Kidney glomerular epithelial cell (primary cell): ENCODE data around the gene WRAP73.

Experiments
- DNase-seq: peaks from one replicate; lab custom pipeline; 2025; lab: John Stamatoyannopoulos, UW

Gene WRAP73

DNA sequence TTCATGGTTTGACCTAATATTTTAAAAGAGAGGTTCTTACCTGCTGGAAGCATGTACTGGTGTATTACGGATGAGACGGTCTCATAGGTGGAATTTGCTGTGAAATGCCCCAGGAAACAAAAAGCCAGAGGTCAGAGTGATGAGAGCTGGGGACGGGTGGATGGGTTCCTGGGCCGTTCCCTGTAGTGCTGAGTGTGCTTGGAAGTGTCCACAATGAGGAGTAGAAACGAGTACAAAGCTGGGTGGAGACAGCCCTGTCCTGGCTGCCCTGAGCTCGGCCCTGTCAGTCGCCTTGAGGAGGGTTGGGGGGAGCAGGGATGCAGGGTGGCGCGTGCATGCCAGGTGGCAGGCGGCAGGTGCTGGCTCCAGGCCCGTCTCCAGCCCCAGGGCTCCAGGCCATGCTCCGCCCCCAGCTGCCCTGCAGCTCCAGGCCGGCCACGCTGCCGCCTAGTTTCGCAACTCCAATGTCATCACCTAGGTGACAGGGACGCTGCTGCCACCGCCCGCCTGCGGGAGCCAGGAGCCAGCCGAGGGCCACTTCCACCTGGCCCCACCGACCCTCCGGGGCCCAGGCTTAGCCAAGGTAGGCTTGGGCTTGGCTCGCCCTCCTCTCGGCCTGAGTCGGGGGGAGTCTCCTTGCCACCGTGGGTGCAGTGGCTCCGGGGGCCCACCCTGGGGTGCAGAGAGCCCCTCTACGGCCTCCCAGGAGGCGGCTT lies 18.8 kb upstream of the WRAP73 start:
- DNase-seq: no peak

DNA sequence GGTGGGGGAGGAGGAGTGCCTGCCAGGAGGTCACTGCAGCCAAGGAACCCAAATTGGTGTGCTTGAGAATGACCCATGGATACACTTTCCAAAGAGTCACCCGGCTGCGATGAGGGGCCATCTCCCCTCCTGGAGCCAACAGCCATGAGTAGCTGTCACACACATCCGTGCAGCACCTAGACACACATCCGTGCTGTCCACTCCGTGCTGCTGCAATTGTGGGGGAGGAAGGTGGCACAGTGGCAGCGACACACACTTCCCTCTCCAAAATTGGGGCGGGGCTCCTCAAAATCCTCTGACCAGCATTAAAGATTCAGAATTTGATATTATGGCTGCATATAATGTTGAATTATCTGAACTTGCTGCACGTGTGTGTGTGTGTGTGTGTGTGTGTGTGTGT lies 18.2 kb upstream of the WRAP73 start:
- DNase-seq: no peak

DNA sequence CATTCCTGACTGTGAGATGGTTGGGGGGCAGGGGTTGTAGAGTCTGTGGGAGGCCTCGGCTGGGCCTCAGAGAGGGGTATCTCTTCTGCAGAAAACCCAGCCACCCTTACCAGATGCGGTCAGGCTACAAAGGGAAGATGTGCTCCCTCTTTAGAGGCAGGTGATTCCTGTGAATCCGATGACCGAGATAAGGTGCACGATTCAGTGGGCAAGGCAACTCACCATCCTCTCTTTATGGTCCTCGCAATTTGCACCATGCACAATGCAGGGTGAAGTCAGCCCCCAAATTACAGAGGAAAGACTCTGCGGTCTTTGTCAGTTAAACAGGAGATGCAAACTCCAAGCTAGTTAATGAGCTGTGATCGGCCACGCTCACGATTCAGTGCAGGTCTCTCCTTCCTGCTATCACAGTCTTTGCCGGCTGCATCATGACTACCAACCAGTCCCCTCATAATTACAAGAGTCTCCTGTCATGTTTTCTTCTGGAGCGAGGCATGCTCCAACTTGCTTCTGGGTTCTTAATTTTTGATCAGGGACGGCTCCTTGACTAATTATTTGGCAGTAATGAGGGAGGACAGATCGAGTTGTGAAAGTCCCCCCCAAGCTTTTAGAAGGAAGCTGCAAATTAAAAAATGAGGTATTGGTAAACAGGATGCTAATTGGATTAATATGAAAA lies 14.9 kb upstream of the WRAP73 start:
- DNase-seq: no peak

DNA sequence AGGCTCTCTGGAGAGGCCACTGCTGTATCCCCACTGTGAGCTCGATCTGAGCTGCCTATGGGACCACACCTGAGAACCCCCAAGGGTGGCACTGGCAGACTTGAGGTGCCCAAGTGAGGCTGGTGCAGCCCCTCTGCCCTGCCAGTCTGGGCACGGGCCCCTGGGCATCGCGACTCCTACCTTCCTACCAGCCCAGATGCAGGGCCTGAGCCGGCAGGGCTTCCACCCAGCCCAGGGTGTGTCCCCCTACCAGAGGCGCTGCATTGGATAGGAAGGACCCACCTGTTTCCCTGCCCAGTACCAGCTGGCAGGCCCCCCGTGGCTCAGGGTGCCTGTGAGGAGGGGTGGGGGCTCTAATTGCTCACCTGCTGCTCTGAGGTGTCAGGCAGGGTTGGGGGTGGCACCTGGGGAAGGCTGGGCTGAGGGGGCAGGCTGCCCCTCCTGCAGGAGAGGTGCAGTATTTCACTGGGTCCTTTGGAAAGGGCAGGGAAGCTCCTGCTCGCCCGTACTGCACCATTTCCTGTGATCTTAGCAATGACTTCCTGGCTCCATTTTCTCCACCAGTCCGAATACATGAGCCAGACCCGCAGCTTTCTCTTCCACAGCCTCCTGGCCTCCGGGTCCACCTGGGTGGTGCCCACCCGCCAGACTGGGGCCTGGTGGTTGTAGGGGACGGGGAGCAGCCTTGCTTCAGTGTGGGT lies 14.2 kb upstream of the WRAP73 start:
- DNase-seq: no peak

DNA sequence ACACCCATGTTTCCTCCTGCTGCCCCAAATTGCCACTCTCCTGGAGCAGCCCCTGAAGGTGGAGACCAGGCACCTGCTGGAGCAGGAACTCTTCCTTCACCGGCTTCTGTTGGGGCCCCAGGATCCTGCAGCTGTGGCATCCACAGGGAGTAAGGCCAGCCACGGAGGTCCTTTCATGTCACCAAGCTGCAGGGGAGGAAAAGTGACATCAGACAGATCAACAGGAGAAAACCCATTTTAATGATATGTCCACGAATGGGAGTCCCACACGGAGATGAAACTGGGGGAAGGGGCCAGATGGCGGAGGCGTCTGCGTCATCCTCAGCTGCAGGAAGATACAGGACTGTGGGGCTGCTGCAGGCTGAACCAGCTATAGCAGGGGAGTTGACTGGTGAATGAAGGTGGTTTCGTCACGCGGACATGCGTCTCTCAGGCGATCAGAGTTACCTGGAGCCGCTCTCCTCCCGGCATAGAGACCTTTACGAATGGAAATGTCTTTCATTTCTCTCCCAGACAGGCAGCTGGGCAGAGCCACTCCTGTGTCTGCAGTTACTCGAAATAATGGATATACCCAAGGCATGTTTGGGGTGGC lies 12.3 kb upstream of the WRAP73 start:
- no peak for DNase-seq

DNA sequence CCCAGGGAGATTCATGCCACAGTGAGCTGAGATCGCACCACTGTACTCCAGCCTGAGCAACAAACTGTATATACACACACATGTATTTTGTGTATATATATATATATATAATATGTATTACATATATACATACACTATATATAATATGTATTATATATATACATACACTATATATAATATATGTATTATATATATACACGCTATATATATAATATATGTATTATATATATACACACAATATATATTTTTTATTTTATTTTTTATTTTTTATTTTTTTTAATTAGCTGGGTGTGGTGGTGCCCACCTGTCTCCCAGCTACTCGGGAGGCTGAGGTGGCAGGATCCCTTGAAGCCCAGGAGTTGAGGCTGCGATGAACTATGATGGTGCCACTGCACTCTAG lies 11.7 kb upstream of the WRAP73 start:
- no peak for DNase-seq

DNA sequence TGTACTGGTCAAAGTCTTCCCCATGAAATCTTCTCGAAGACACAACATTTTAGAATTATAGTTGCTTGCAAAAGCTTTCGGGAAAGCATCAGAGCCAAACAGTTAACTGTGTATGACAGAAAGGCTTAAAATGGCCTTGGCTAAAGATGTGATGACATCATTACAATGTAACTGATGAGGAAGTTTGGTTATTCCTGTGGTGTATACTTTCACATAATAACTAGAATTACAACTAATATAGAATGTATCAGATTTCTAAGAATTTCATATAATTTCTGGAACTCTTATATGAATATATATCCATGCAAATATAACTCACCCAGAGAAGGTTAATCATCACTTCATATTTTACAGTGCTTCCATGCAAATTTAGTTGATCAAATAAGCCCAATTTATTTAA lies 10.8 kb upstream of the WRAP73 start:
- no peak for DNase-seq

DNA sequence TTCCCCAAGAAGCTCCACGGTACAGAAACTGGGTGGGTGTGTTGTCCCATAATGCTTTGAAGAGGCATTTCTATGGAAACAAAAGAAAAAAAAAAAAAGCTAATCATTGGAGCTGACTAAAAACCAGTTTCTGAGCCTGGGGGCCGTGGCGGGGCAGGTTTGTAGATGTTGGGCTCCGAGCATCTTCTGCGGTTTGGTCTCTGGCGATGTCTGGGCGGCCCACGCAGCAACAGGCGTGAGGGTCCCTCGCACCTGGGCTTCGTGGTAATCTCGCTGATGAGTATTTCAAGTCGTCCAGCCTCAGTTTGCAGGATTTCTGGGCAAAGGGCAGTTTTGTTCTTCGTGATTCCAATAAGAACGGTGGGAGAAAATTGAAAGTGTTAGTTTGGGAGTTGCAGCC lies 9.2 kb upstream of the WRAP73 start:
- DNase-seq: no peak

DNA sequence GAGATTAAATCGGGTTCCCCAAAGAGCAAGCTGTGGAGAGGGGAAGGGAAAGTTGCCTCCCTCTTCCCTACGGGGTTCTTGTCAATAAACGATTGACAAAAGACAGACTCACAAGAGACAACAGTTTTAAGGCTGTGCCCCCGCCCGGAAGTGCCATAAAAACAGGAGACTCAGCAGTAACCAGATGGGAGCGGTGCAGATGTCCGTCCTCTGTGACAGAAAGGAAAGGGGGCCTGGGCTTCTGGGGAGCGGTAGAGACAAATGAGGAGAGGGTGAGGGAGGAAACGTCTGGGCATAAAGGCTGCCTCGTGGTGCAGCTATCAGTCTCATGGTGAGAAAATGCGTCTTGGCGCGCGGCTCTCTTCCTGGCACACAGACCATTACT lies 8.3 kb upstream of the WRAP73 start:
- no peak for DNase-seq

DNA sequence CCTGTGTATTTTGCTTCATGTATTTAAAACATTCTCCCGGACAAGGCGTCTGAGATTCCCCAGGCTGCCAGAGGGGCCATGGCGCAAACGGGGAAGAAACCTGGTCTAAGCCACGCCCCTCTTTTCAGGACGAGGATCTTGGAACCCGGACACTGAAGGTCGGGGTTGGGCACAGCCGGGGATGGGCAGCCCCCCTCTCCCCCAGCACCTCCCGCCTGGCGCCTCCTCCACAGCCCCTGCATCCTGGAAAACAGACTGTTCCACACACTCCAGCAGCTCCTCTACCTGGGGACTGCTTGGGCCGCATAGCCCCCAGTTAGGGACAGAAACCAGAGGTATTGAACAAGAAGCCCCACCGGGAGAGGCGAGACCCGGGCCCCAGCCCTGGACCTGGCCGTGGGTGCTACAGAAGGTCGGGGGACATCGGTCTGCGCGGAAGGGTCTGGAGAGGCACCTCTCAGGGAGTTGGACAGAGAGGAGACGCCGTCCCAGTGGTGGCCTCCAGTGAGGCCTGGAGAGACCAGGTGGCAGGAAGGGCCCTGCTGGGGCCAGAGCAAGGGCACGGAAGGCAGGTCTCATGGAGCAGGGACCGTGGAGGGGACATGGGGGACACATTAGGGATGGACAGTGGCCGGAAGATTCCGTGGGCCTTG lies 7.8 kb upstream of the WRAP73 start:
- DNase-seq: no peak

DNA sequence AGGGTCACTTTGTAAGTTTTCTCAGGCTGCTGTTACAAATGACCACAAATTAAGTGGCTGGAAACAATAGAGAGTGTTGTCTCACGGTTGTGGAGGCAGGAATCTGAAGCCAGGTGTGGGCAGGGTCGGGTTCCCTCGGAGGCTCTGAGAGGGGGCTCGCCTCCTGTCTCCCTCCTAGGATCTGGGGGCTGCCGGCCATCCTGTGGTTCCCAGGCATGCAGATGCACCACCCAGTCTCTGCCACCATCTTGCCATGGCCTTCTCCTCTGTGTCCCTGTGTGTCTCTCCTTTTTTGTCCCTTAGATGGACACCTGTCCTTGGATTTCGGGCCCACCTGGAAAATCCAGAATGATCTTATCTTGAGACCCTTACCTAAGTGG lies 7.2 kb upstream of the WRAP73 start:
- DNase-seq: no peak

DNA sequence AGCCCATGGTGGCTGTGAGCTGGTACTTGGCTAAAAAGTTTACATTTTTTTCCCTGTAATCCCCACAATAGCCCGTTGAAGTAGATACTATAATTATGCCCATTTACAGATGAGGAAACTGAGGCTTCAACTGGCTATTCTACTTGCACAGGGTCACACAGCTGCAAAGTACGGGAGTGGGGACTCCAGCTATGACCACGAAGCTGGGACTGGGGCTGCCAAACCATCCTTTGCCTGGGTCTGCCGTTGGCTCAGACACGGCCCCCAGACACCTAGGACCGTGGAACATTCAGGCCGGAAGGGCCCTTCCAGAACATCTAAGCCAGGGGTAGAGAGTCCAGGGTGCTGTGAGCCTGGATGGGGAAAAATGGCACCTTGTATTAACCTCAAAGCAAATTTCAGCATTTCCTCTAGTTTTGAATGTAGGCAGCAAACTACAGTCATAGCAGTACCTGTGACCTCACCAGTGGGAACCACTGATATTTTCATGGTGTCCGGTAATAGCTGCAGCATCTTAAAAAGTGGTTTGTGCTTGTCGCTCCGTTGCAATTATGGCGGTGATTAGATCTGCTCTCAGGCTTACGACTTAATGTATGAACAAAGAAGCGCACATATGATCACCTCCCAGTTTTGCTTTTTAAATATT lies 6.7 kb upstream of the WRAP73 start:
- DNase-seq: no peak

DNA sequence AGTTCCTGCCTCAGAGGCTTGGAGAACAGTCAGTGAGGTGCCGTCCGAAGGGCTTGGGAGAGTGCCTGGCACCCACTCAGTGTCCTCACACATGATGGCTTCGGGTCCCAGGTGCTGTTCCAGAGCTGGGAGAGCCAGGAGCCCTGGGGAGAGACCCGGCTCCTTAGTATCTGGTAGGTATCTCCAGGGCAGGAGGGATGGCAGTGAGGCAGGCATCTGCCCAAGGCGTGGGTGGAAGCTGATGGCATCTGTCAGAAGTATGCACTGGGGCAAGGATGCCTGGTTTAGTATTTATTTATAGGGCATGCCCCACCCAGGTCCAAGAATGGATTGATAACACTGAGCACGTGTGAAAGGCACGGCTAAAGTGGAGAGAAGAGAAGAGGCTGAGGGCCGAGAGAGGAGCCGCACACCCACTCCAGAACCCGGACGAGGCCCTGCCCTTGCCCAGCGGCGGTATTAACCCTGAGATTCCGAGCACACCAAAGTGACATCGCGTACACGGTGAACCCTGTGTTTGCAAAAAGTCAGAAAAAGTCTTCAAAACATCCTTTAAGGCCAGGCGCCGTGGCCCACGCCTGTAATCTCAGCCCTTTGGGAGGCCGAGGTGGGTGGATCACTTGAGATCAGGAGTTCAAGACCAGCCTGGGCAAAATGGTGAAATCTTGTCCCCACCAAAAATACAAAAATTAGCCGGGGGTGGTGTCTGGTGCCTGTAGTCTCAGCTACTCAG lies 4.8 kb upstream of the WRAP73 start:
- DNase-seq: no peak

DNA sequence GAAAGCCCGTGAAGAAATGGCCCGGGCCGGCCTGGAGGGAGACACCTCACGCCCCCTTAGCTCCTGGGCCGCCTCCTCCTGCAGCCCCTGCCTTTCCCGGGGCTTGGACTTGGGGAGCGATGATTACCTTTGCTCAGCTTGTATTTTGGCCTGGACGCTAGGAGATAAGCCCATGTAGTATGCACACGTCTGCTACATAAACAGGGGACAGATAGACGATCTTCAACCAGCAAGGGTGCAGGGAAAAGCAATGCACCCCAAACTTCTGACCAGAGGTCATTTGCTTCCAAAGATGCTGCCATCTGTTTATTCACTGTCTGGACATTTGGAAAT lies 3.3 kb upstream of the WRAP73 start:
- no peak for DNase-seq

DNA sequence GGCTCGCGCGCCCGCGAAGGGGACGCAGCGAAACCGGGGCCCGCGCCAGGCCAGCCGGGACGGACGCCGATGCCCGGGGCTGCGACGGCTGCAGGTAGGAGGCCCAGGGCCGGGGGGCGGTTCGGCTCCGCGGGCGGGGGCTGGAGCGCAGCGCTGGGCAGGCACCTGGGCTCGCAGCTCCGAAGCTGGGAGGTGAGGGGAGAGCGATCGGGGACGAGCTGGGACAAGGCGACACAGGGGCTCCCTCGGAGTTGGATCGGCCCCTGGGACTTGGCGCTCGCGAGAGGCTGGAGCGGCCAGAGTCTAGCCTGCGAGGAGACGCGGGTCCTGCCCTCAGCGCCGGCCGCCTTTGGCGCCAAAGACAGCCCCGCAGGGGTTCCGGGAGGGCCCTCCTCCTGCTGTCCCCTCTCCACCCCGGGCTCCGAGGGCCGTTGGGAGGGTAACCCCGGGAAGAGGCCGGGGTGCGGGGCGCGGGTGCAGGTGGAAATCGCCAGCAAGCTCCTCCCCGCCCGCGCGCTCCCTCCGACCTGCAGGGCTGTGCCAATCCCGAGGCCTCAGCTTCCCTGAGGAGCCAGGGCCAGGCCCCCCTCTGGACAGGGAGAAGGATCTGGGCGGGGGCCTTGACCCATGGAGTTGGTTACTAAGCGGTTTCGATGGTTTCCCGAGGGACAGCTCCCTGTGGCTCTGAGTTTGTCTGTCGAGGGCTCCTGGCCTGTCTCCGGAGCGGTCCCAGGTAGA lies 2.8 kb upstream of the WRAP73 start:
- DNase-seq: no peak

DNA sequence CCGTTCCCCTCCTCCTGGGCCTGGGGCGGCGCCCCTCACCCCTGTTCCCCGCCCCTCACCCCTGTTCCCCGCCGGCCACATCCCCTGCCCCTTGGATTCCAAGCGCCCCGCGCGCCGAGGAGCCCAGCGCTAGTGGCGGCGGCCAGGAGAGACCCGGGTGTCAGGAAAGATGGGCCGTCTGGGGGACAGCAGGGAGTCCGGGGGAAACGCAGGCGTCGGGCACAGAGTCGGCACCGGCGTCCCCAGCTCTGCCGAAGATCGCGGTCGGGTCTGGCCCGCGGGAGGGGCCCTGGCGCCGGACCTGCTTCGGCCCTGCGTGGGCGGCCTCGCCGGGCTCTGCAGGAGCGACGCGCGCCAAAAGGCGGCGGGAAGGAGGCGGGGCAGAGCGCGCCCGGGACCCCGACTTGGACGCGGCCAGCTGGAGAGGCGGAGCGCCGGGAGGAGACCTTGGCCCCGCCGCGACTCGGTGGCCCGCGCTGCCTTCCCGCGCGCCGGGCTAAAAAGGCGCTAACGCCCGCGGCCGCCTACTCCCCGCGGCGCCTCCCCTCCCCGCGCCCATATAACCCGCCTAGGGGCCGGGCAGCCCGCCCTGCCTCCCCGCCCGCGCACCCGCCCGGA lies 2.1 kb upstream of the WRAP73 start, which contains the start of gene TP73:
Gene TP73 (plus strand): TSS at position 587 of the 618 bp plus-strand sequence. CDS start 29,850 bp downstream, outside the sequence.
- DNase-seq: no peak

DNA sequence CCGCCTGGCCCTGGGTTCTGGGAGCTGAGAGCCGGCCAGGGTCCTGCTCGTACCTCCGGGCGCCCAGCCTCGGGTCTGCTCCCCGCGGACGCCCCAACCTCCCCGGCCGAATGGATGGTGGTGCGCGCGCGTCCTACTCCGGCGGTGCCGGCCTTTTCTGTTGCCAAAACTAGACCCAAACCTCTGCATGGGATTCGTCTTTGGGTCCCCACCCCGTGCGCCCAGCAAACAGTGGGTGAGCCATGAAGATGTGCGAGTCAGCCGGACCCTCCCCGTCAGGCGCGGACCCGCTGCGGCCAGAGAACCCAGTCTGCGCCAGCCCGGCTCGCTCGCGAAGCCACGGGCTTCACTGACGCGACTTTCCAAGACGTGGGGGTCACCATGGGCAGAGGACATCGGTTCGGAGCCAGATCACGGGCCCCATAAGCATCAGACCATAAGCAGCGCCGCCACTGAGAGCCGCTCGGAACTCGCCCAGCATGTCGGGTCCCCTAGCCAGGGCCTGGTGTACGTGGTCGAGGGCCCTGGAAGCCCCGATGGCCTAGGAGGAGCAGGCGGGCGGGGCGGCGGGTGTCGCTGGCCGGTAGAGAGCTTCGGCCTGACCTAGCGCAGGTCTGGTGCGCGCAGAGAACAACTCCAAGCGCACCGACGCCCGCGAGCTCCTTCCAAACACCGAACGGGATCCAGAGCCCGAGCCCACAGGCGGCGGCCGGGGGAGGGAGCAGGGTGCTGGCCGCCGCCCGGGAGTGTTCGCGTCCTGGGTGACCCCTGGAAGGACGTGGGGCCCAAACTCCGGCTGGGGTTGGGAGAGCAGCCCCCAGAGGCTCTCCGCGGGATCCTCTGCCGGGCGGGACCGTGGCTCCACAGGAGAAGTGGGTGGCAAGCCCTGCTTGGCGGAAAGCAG lies 1.4 kb upstream of the WRAP73 start:
- DNase-seq: no peak

DNA sequence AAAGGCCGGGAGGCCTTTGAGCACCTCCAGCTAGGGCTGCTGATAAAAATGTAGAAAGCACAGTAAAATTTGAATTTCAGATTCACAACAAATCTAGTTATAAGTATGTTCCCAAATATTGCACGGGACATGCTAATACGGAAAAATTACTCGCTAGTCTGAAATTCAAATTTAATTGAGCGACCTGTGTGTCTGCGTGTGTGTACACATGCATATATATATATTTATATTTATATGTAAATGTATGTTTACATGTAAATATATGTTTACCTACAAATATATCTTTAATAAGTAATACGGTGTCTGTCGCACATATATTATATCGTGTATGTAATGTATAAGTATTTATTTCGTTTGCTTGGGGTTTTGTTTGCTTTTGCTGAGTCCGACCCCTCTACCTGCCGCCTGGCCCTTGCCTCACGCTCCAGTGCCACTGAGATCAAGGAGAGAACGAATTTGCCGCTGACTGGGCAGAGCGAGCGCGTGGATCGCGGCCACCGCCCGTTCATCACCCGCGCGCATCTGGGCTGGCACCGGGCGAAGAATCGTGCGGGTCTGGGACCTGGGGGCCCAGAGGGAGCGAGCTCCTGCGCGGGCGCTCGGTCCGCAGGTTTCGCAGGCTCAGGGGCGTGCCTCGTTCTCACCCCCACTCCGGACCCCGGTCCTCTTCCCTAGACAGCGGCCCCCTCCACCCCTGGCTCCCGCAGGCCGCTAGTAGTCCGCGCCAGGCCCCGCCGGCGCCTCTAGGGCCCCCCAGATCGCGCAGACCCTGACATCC lies 534 bp upstream of the WRAP73 start:
- DNase-seq: no peak
